Testis (tissue), 2 donors: ENCODE data around the gene BCKDHB.

Experiments used
- POLR2A ChIP-seq: fragments of 450-650 bp; IDR thresholded peaks from one replicate; pipeline ENCODE4 v1.6.1; 2017; ENCODE audit warnings: antibody characterized with exemption, mild to moderate bottlenecking, moderate library complexity
- TF ChIP-seq, protein P1 (sequence below), 3 experiments: fragments of 450-650 bp in 2 of 3; fragments of 200-600 bp in 1 of 3; sonication (generic) in 1 of 3; IDR thresholded peaks; one replicate each; pipeline ENCODE4 v1.5.1; 2016 to 2019; ENCODE audit warnings: antibody characterized with exemption in 3 of 3, mild to moderate bottlenecking in 2 of 3, moderate library complexity in 1 of 3

GRCh38 chr6:80214436-80215022 lies 108.1 kb downstream of the BCKDHB start:
- TF ChIP-seq, protein P1, sequence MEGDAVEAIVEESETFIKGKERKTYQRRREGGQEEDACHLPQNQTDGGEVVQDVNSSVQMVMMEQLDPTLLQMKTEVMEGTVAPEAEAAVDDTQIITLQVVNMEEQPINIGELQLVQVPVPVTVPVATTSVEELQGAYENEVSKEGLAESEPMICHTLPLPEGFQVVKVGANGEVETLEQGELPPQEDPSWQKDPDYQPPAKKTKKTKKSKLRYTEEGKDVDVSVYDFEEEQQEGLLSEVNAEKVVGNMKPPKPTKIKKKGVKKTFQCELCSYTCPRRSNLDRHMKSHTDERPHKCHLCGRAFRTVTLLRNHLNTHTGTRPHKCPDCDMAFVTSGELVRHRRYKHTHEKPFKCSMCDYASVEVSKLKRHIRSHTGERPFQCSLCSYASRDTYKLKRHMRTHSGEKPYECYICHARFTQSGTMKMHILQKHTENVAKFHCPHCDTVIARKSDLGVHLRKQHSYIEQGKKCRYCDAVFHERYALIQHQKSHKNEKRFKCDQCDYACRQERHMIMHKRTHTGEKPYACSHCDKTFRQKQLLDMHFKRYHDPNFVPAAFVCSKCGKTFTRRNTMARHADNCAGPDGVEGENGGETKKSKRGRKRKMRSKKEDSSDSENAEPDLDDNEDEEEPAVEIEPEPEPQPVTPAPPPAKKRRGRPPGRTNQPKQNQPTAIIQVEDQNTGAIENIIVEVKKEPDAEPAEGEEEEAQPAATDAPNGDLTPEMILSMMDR (IDR thresholded peaks at IDR 0.05) = peak; percentile 34 to 65 (median 58)
- TF ChIP-seq POLR2A = no peak
